Upper lobe of left lung (tissue), 6 donors: ENCODE data around the gene TSPAN5. TPM values are rescaled to one million over a fixed set of nuclear protein-coding genes. Genes with fewer than 3 reads are reported as not detected.

Source experiments
- ATAC-seq, 2 donors: fragments of 200-7000 bp; cut with Tn5 transposase; one replicate each; pipeline ENCODE4 v1.9.1; 2022; ENCODE audit warnings: mild to moderate bottlenecking in 2 of 2, moderate library complexity in 2 of 2; ENCODE audit not compliant: low FRiP score in 2 of 2
- DNase-seq, 2 donors: peaks; one replicate each; pipeline ENCODE4 v3.0.0-alpha.2; 2019 to 2020
- H3K27ac ChIP-seq, 4 donors: fragments of 200-600 bp; sonication (generic); one replicate each; pipeline ENCODE4 v1.5.1; 2016 to 2019
- H3K27me3 ChIP-seq, 4 donors: fragments of 200-600 bp; sonication (generic); one replicate each; pipeline ENCODE4 v1.5.1; 2017 to 2019
- H3K36me3 ChIP-seq, 4 donors: fragments of 200-600 bp; sonication (generic); one replicate each; pipeline ENCODE4 v1.5.1; 2016 to 2019
- H3K4me1 ChIP-seq, 4 donors: fragments of 200-600 bp; sonication (generic); one replicate each; pipeline ENCODE4 v1.5.1; 2018 to 2019
- H3K4me3 ChIP-seq, 4 donors: fragments of 200-600 bp; sonication (generic); one replicate each; pipeline ENCODE4 v1.5.1; 2017 to 2019; ENCODE audit warnings: mild to moderate bottlenecking in 2 of 4, moderate library complexity in 1 of 4
- H3K9me3 ChIP-seq, 4 donors: fragments of 200-600 bp; sonication (generic); one replicate each; pipeline ENCODE4 v1.5.1; 2018 to 2019
- EP300 ChIP-seq, 4 donors: sonication (generic); formaldehyde crosslinking; IDR thresholded peaks; one replicate each; pipeline ENCODE4 v1.5.1; 2017; ENCODE audit warnings: antibody characterized with exemption in 4 of 4, control low read depth in 2 of 4
- POLR2A ChIP-seq, 4 donors: fragments of 450-650 bp; IDR thresholded peaks; one replicate each; pipeline ENCODE4 v1.5.1; 2016 to 2017; ENCODE audit warnings: antibody characterized with exemption in 4 of 4, mild to moderate bottlenecking in 2 of 4
- POLR2AphosphoS5 ChIP-seq, 2 donors: sonication (generic); formaldehyde crosslinking; IDR thresholded peaks; one replicate each; pipeline ENCODE4 v1.5.1; 2017; ENCODE audit warnings: antibody characterized with exemption in 2 of 2
- WGBS, 2 donors: methylation state at CpG; one replicate each; pipeline ENCODE4 v1.1.5; 2017 to 2018; 5-methylcytosine and 5-hydroxymethylcytosine counted together
- total RNA-seq, 6 donors: library from RNA; depleted of rRNA in 4 of 6; stranded (reverse); fragments of >200 nt in 4 of 6; gene quantifications; one replicate each; pipeline versions ENCODE4 v1.1.0 to v1.2.1, GENCODE V29; 2016 to 2021
- TF ChIP-seq, protein P1 (sequence below), 6 experiments: fragments of 450-650 bp in 4 of 6; fragments of 200-600 bp in 2 of 6; sonication (generic) in 2 of 6; IDR thresholded peaks; one replicate each; pipeline ENCODE4 v1.5.1; 2016 to 2019; ENCODE audit warnings: antibody characterized with exemption in 6 of 6
- donor health status: DM: no; HTN: no; CAD: no; lungs with moderate emphysema.
- donor health status: DM: no; HTN: yes; CAD: no; lungs with severe emphysema.

Gene TSPAN5
- total RNA-seq, 6 donors from 2014 or later: 3.1 to 12.5 (median 7.2) TPM

DNA sequence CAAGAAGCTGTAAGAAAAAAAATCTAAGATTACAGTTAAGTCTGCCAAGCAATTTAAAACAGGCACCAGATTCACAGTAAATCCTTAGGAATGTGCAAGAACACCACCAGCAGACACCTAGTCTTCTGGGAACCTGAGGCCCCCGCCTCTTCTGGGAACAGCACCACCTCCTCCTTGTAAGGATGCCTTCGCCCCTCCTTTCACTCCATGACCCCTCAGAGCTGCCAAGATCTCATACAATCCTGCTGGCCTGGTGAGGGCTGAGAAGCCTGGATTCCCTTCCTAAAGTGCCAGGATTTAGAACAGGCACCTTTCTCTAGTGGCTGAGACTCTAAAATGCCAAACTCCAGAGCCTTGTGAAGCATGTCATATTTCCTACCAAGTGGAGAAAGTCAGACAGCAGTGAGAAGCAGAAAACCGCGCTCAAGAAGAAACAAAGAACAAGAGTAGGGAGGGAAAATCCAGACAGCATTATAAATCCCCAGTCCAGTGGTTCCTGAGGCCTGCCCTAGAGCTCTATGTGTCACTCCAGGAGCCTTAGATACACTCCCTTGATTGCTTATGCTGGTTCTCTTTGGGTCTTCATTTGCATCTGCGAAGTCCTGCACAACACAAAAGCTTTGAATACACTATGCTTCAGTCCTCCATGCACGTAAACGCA is 166.4 kb downstream of the TSPAN5 start:
- H3K9me3 ChIP-seq: no peaks in the 10 kb centered on the region
- H3K27me3 ChIP-seq: no peaks in the 10 kb centered on the region
- TF ChIP-seq EP300 (IDR thresholded peaks at IDR 0.05) (no peak), POLR2A (IDR thresholded peaks at IDR 0.05) (no peak), POLR2AphosphoS5 (IDR thresholded peaks at IDR 0.05) (no peak)
- TF ChIP-seq, protein P1, sequence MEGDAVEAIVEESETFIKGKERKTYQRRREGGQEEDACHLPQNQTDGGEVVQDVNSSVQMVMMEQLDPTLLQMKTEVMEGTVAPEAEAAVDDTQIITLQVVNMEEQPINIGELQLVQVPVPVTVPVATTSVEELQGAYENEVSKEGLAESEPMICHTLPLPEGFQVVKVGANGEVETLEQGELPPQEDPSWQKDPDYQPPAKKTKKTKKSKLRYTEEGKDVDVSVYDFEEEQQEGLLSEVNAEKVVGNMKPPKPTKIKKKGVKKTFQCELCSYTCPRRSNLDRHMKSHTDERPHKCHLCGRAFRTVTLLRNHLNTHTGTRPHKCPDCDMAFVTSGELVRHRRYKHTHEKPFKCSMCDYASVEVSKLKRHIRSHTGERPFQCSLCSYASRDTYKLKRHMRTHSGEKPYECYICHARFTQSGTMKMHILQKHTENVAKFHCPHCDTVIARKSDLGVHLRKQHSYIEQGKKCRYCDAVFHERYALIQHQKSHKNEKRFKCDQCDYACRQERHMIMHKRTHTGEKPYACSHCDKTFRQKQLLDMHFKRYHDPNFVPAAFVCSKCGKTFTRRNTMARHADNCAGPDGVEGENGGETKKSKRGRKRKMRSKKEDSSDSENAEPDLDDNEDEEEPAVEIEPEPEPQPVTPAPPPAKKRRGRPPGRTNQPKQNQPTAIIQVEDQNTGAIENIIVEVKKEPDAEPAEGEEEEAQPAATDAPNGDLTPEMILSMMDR (IDR thresholded peaks at IDR 0.05): no peak
- no peaks in the 10 kb centered on the region for H3K36me3 ChIP-seq
- no peak for ATAC-seq
- WGBS, 2 donors: 94 to 95% methylated on average over 7 of the region's 7 CpGs
- H3K27ac ChIP-seq: no peak overlapping the region
- DNase-seq: no peak
- H3K4me3 ChIP-seq: no peak overlapping the region
- no peaks in the 10 kb centered on the region for H3K4me1 ChIP-seq

DNA sequence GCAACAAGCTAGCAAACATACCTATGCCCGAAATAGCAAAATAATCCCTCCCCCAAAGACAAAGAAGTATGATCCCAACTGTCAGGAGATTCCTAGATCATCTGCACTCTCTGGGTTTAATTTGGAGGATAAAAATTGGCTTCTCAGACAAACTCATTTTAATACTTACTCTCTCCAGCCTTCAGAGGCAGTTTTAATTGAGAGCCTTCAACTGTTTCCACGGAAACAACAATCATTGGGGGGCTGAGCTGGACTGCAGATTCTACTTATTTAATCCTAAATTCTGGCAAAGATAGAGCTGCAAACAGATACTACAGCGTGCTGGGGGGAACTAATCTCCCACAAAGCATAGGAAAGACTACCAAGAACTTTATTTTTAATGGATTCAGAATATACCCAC is 168.2 kb downstream of the TSPAN5 start:
- H3K36me3 ChIP-seq: no peaks in the 10 kb centered on the region
- H3K27me3 ChIP-seq: no peaks in the 10 kb centered on the region
- no peak overlapping the region for H3K4me3 ChIP-seq
- no peaks in the 10 kb centered on the region for H3K4me1 ChIP-seq
- DNase-seq: no peak
- H3K9me3 ChIP-seq: no peaks in the 10 kb centered on the region
- no peak for ATAC-seq
- TF ChIP-seq, protein P1 (IDR thresholded peaks at IDR 0.05): no peak
- TF ChIP-seq POLR2AphosphoS5 (IDR thresholded peaks at IDR 0.05) (no peak), EP300 (IDR thresholded peaks at IDR 0.05) (no peak), POLR2A (IDR thresholded peaks at IDR 0.05) (no peak)
- no peak overlapping the region for H3K27ac ChIP-seq
- 90 to 95% methylated on average over 3 of the region's 3 CpGs for WGBS, 2 donors

DNA sequence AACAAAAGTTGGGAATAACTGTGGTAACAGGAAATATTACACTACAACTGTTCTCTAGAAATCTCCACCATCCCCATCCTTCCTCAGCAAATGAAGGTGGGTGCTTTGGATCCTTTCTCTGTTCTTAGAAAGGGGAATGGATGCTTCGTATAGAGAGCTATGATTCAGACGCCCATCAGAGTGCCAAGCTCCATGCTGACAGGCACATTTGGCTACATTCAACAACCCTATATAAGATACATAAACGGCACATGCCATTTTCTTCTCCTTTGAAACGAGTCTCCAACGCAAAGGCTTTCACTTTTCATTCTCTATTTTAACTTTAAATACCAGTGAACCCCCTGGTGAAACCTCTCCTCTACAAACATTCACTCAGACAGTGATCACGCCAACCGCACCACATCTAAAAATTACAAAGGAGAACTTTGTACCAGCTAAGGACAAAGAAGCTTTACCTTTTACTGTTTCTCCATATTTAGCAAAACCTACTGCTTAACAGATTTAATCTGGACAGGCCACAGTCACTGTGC is 172.5 kb downstream of the TSPAN5 start:
- H3K4me3 ChIP-seq: no peak overlapping the region
- H3K27me3 ChIP-seq: no peaks in the 10 kb centered on the region
- H3K27ac ChIP-seq: no peak overlapping the region
- ATAC-seq (no peak), DNase-seq (no peak)
- no peaks in the 10 kb centered on the region for H3K36me3 ChIP-seq
- TF ChIP-seq, protein P1 (IDR thresholded peaks at IDR 0.05): no peak
- TF ChIP-seq EP300 (IDR thresholded peaks at IDR 0.05) (no peak), POLR2AphosphoS5 (IDR thresholded peaks at IDR 0.05) (no peak), POLR2A (IDR thresholded peaks at IDR 0.05) (no peak)
- no peaks in the 10 kb centered on the region for H3K4me1 ChIP-seq
- no peaks in the 10 kb centered on the region for H3K9me3 ChIP-seq
- WGBS, 2 donors: 89 to 91% methylated on average over 7 of the region's 7 CpGs

DNA sequence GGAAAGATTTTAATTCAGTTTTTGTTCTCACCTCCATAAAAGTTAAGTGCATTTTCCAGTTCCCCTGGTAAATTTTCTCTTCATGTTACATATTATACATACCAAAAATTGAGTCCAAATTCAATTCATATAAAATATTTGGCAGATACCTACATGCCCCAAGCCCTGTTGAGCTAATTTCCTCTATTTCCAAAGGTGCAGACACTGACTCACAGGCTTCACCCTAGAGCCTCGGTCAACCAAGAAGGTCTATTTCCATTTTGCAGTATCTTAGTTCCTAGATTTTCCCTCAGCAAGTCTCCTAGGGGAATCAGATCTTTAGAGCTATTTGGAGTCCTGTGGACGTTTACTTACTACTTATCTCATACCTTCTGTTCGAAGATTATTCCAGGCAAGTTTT is 174.4 kb downstream of the TSPAN5 start:
- no peak for DNase-seq
- Histone ChIP-seq H3K4me1 (no peaks in the 10 kb centered on the region), H3K27me3 (no peaks in the 10 kb centered on the region), H3K4me3 (no peak overlapping the region), H3K27ac (no peak overlapping the region), H3K9me3 (no peaks in the 10 kb centered on the region), H3K36me3 (no peaks in the 10 kb centered on the region)
- no peak for ATAC-seq
- TF ChIP-seq, protein P1 (IDR thresholded peaks at IDR 0.05): no peak
- TF ChIP-seq EP300 (IDR thresholded peaks at IDR 0.05): no peak
- TF ChIP-seq POLR2A (IDR thresholded peaks at IDR 0.05): no peak
- TF ChIP-seq POLR2AphosphoS5 (IDR thresholded peaks at IDR 0.05): no peak
- WGBS, 2 donors: 79 to 81% methylated on average over 3 of the region's 3 CpGs
